ENCODE measurements around the gene JUP. TPM values are rescaled to one million over a fixed set of nuclear protein-coding genes. Genes with fewer than 3 reads are reported as not detected.

JUP gene
- total RNA-seq, 2 donors from 2014 or later = 146 to 266 TPM

DNA sequence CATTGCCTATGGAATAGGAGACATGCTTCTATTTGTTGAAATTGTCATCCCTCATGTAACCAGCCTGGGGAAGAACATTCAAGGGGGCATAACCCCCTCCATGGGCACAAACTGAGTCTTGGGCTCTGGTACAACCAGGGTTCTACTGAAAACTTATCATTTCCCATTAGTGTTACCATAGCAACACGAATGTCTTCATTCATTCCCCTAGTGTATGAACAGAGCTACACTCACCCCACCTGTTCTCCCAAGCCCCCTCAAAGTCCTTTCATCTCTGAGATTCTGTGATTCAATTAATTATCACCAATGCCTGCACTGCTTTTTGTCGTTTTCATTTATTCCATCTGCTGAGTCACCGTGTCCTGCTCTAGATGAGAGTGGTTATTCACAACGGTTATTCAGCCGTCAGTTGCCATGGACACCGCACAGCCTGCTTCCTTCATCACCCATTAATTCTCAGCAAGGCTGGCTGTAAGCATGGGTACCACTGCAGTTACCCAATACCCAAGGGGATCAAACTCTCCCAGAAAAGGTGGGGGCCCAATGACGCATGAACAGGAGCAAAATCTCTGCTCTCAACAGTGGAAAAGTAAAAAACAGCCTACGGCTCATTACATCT is 75.9 kb downstream of the JUP start:
- TF ChIP-seq POLR2A (IDR thresholded peaks at IDR 0.05) = no peak
- TF ChIP-seq, protein P1, sequence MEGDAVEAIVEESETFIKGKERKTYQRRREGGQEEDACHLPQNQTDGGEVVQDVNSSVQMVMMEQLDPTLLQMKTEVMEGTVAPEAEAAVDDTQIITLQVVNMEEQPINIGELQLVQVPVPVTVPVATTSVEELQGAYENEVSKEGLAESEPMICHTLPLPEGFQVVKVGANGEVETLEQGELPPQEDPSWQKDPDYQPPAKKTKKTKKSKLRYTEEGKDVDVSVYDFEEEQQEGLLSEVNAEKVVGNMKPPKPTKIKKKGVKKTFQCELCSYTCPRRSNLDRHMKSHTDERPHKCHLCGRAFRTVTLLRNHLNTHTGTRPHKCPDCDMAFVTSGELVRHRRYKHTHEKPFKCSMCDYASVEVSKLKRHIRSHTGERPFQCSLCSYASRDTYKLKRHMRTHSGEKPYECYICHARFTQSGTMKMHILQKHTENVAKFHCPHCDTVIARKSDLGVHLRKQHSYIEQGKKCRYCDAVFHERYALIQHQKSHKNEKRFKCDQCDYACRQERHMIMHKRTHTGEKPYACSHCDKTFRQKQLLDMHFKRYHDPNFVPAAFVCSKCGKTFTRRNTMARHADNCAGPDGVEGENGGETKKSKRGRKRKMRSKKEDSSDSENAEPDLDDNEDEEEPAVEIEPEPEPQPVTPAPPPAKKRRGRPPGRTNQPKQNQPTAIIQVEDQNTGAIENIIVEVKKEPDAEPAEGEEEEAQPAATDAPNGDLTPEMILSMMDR (IDR thresholded peaks at IDR 0.05) = no peak
- TF ChIP-seq POLR2AphosphoS5 (IDR thresholded peaks at IDR 0.05) = no peak
- Histone ChIP-seq H3K4me3 (no peak overlapping the region), H3K9me3 (no peaks in the 10 kb centered on the region), H3K4me1 (replicated peaks) (no peaks in the 10 kb centered on the region), H3K27ac (no peak overlapping the region), H3K27me3 (replicated peaks; ENCODE audit: insufficient read depth) (no peaks in the 10 kb centered on the region), H3K36me3 (no peaks in the 10 kb centered on the region)
- intact Hi-C loops (cut with DNase I) = no loop called here
- WGBS = 54% methylated on average over 8 of the region's 8 CpGs
- no peak for DNase-seq (ENCODE audit: low spot score)

DNA sequence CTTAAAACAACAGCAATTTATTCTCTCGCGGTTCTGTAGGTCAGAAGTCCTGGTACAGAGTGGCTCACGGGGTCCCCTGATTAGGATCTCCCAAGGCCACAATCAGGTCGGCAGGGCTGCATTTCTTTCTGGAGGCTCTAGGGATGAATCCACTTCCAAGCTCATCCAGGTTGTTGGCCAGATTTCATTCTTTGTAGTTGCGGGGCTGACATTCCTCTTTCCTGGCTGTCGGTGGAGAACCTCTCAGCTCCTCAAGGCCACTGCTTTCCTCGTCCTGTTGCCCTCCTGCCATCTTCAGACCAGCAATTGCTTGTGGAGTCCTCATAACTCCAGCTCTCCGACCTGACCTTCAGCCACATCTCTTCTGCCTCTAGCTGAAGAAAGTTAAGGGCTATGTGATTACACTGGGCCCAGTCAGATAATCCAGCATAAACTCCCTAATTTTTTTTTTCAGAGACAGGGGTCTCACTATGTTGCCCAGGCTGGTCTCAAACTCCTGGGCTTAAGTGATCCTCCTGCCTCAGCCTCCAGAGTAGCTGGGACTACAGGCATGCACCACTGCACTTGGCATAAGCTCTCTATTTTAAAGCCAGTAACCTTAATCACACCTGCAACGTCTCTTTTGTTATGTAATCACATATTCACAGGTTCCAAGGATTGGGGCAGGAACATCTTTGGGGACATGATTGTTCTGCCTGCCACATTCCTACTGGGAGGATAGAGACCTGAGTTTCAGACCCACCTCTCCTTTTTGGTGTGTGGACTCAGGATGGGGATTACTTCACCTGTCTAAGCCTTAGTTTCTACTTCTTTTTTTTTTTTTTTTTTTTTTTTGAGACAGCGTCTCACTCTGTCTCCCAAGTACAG is 78.5 kb downstream of the JUP start:
- H3K4me3 ChIP-seq = no peak overlapping the region
- no peak for DNase-seq (ENCODE audit: low spot score)
- no peaks in the 10 kb centered on the region for H3K4me1 ChIP-seq (replicated peaks)
- H3K9me3 ChIP-seq = no peaks in the 10 kb centered on the region
- H3K36me3 ChIP-seq = no peaks in the 10 kb centered on the region
- intact Hi-C loops (cut with DNase I) = no loop called here
- no peaks in the 10 kb centered on the region for H3K27me3 ChIP-seq (replicated peaks; ENCODE audit: insufficient read depth)
- H3K27ac ChIP-seq = no peak overlapping the region
- WGBS = 74% methylated on average over 10 of the region's 10 CpGs
- TF ChIP-seq POLR2AphosphoS5 (IDR thresholded peaks at IDR 0.05) = no peak

DNA sequence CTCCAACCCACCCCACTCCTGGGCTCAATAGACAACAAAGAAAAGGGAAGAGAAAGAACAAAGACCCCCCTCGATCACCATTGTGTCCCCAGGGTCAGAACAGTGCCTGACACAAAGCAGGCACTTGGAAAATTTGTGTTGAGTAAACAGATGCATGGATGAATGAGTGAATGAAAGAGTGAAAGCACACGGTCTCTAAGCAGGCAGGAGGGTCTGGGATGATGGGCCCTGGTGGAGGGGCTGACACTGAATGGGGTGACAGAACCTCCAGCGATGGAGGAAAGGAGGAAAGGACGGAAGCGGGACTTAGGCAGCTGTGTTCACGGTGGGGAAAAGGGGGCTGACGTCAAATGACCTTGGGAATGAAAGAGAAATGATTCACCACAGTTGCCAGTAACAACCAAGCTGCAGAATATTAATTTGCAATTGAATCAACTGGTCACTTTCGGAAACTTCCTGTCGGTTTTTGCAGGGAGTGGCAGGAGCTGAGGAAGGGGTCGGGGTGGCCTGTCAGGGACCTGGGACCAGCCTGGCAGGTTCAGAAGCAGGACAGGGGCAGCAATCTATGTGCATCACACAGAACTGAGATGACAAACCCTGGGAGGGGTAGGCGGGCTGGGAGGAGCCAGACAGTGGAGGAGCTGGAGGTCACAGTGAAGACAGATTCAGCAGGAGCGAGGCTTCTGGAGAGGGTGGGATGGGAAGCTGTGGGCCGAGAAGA is 81.1 kb downstream of the JUP start:
- 75% methylated on average over 13 of the region's 13 CpGs for WGBS
- no peaks in the 10 kb centered on the region for H3K4me1 ChIP-seq (replicated peaks)
- no peak overlapping the region for H3K4me3 ChIP-seq
- no peak for DNase-seq (ENCODE audit: low spot score)
- H3K9me3 ChIP-seq = no peaks in the 10 kb centered on the region
- no peak overlapping the region for H3K27ac ChIP-seq
- TF ChIP-seq POLR2AphosphoS5 (IDR thresholded peaks at IDR 0.05) = no peak
- no peak for TF ChIP-seq POLR2A (IDR thresholded peaks at IDR 0.05)
- TF ChIP-seq, protein P1 (IDR thresholded peaks at IDR 0.05) = no peak
- H3K27me3 ChIP-seq (replicated peaks; ENCODE audit: insufficient read depth) = no peaks in the 10 kb centered on the region
- intact Hi-C loops (cut with DNase I) = no loop called here
- no peaks in the 10 kb centered on the region for H3K36me3 ChIP-seq

Small RNA genes lying within 50 kb of the gene (small RNA-seq; reads per million reads assigned to genes)
- gene RN7SL399P (0 reads per million in 2 donors), gene RNA5SP442 (0.19 to 0.30 reads per million in 2 donors)

Other genes starting within 250 kb of the JUP start
- gene KRT9, start 214.7 kb downstream of the JUP start, total RNA-seq = not detected
- 100 to 1,000 TPM in 1 of 2 donors, 10 to 100 TPM in 1; 28.1 to 298 TPM for gene KRT14, start 199.8 kb downstream of the JUP start, total RNA-seq
- gene KRT16, start 173.9 kb downstream of the JUP start, total RNA-seq = 1 to 10 TPM; 4.0 to 6.7 TPM
- 100 to 1,000 TPM; 201 to 360 TPM for gene KRT17, start 162.1 kb downstream of the JUP start, total RNA-seq
- gene EIF1, start 97.8 kb downstream of the JUP start, total RNA-seq = 100 to 1,000 TPM; 136 to 320 TPM
- gene GAST, start 74.4 kb downstream of the JUP start, total RNA-seq = not detected
- gene HAP1, start 52.1 kb downstream of the JUP start, total RNA-seq = 1 to 10 TPM in 1 of 2 donors, under 1 TPM in 1; 0.55 to 3.6 TPM
- gene P3H4, start 25.2 kb upstream of the JUP start, total RNA-seq = 10 to 100 TPM; 15.8 to 19.6 TPM
- 10 to 100 TPM; 24.5 to 50.2 TPM for gene FKBP10, start 26.3 kb upstream of the JUP start, total RNA-seq
- 10 to 100 TPM; 53.9 to 67.2 TPM for gene NT5C3B, start 49.5 kb upstream of the JUP start, total RNA-seq
- 1 to 10 TPM in 1 of 2 donors, under 1 TPM in 1; 0.14 to 6.5 TPM for gene KLHL10, start 51.1 kb upstream of the JUP start, total RNA-seq
- 10 to 100 TPM; 24.2 to 45.0 TPM for gene KLHL11, start 78.7 kb upstream of the JUP start, total RNA-seq
- 100 to 1,000 TPM; 114 to 203 TPM for gene ACLY, start 132.2 kb upstream of the JUP start, total RNA-seq
- gene ODAD4, start 143.9 kb upstream of the JUP start, total RNA-seq = 1 to 10 TPM in 1 of 2 donors, under 1 TPM in 1; 0.55 to 4.3 TPM
- 100 to 1,000 TPM in 1 of 2 donors, 10 to 100 TPM in 1; 85.8 to 117 TPM for gene CNP, start 180.1 kb upstream of the JUP start, total RNA-seq
- gene DNAJC7, start 230.7 kb upstream of the JUP start, total RNA-seq = 10 to 100 TPM; 57.8 to 60.4 TPM
- gene NKIRAS2, start 233.4 kb upstream of the JUP start, total RNA-seq = 10 to 100 TPM; 38.8 to 98.8 TPM